D341Med (cell line): ENCODE results near the gene TMEM80.
"Not testable (repeated sequence)": the region's sequence is repeated elsewhere in the genome, so short reads cannot be mapped to it uniquely, and the experiment has no call there.

ENCODE experiments used
- DNase-seq: peaks from one replicate; pipeline ENCODE4 v3.0.0; 2012; ENCODE audit warnings: low spot score

The TMEM80 gene

DNA sequence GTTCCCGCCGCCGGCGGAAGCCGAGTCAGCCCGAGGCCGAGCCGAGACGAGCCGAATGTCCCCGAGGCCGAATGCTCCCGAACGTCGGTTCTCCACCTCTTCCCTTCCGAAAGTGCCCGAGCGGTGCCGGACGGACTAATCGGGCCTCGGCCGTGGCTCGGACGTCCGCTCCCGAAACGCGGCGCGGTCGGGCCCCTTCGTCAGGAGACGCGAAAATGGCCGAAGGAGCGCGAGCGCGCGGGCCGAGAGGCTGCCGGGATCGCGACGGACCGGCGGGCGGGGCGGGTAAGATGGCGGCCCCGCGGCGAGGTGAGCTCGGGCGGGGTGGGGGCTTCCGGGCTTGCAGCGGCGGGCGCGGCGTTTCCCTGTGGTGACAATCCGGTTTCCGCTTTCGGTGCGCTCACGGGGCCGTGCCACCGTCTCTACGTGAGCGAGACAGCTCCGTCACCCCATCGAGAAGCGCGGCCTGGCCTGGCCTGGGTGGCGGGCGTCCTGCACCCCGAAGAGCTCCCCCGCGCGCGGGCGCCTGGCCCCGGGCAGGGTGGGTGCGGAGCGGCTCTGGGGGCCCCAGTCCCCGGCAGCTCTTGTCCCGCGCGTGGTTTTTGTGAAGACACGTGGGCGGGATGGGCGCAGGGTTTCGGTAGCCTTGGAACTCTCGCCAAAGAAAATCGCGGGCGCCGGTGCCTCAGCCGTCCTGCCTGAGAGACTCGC is at the start of gene TMEM80:
Gene TMEM80 (plus strand): TSS at position 279 of the 711 bp plus-strand sequence. CDS start 12 bp downstream, at position 291.
- DNase-seq: peak; percentile 93

- peak; percentile 31 for DNase-seq
Observed at GRCh38 chr11:646214-646613, 49.4 kb upstream of the TMEM80 start.

DNA sequence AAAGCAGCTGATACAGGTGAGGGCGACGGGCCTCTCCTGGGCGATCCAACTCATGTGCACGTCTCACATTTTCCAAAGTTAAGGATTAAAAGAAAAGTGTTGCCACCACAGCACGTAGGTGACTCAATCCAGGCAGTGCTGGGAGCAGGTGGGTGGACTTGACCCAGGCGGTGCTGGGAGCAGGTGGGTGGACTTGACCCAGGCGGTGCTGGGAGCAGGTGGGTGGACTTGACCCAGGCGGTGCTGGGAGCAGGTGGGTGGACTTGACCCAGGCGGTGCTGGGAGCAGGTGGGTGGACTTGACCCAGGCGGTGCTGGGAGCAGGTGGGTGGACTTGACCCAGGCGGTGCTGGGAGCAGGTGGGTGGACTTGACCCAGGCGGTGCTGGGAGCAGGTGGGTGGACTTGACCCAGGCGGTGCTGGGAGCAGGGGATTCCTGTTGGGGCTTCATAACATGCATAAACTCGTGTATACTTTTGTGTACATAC is 47.9 kb upstream of the TMEM80 start:
- not testable (repeated sequence) for DNase-seq

GRCh38 chr11:650482-650881 is 45.1 kb upstream of the TMEM80 start:
- DNase-seq: no peak

DNA sequence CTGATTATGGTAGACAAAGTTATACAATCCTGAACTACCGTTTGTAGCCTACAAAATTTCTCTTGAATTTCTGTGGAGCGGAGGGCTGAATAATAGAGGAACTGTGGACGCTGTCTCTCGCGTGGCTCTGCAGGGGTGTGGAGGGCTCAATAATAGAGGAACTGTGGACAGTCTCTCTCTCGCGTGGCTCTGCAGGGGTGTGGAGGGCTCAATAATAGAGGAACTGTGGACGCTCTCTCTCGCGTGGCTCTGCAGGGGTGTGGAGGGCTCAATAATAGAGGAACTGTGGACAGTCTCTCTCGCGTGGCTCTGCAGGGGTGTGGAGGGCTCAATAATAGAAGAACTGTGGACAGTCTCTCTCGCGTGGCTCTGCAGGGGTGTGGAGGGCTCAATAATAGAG is 42.5 kb upstream of the TMEM80 start:
- DNase-seq: not testable (repeated sequence)

DNA sequence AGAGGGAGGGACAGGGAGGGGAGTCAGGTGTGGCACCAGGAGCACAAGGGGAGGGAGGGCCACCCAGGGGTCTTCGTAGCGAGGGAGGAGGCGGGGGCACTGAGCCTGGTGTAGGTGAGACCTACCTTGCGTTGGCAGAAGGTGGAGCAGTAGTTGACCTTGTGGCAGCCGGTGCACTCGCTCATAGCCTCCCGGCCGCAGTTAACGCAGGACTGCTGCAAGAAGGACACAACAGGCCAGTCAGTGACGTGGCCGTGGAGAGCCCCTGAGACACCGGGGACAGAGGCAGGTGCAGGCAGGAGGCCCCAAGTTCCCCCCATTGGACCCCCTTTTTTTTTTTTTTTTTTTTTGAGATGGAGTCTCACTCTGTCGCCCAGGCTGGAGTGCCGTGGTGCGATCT is 41.8 kb upstream of the TMEM80 start:
- DNase-seq: no peak

GRCh38 chr11:654444-654843 is 41.2 kb upstream of the TMEM80 start:
- DNase-seq: not testable (repeated sequence)

DNA sequence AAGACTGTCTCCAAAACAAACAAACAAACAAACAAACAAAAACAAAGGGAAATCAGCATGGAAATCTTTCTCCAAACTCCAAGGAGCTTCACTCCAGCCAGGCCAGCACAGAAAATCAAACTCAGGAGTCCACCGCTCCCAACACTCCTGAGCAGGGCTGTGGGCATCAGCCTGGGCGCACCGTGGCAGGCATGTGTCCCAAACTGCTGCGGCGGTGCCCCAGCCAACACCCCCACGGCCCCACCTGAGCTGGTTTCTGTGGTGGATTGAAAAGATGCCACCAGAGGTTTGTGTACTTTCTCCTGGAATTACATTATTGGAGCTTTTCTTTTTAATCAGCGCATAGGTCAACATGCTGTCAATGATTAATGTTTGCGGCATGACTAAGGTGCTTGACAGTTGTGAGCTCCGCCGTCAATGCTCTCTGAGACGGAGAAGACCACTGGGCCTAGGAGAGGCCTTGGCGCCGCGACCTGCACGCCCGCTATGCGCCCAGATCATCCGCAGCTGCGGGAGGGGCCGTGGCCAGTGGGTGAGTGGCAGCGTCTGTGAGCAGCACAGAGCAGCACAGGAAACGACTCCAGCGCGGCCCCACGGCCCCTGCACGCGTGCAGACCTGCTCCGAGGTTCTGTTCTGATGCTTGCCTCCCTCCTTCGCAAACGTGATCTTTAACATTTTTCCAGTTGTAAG is 40.4 kb upstream of the TMEM80 start:
- no peak for DNase-seq

- no peak for DNase-seq
Observed at GRCh38 chr11:656426-656825, 39.2 kb upstream of the TMEM80 start.

GRCh38 chr11:656866-657265 is 38.8 kb upstream of the TMEM80 start:
- DNase-seq: no peak

DNA sequence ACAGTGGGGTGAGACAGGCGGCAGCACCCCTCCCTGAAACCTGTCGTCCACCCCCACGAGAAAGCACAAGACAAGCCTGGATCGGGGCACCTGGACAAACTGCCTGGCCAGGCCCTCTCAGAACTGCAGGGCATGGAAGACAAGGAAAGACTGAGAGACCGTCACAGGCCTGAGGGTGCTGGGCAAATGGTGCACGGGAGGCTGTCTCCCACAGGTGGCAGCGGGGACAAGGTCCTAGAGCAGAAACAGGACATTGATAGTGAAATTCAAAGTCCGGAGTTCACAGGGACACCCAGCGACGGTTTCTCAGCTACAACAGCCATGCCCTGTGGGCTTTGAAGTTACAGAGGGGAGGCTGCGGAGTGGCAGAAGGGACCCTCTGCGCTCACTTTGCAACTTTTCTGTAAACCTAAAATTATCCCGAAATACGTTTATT is 37.9 kb upstream of the TMEM80 start:
- DNase-seq: no peak

DNA sequence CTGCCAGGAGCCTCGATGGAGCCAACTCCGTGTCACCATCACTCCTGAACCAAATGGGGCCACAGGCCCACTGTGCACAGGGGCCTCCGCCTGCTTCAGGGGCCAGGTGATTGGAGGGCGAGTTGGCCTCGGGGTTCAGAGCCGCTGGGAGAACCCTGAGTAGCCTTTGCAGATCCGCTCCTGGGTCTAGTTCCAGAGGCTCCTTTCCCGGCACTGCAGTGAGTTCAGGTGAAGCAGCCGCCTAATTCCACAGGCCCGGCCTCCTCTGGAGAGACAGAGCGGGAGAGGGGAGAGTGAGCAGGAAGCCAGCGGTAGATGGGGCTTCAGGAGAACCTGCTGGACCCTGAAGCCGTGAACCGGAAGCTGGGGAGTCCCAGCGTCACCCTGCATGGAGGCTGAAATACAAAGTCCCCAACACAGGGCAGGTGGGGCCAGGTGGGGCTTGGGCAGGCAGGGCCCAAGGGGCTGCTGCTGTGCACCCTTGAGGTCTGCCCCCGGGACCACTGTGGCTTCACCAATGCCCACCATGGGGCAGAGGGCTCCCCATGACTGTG is 36.0 kb upstream of the TMEM80 start:
- DNase-seq: no peak

- DNase-seq: no peak
Observed at GRCh38 chr11:660281-660680, 35.3 kb upstream of the TMEM80 start.

DNA sequence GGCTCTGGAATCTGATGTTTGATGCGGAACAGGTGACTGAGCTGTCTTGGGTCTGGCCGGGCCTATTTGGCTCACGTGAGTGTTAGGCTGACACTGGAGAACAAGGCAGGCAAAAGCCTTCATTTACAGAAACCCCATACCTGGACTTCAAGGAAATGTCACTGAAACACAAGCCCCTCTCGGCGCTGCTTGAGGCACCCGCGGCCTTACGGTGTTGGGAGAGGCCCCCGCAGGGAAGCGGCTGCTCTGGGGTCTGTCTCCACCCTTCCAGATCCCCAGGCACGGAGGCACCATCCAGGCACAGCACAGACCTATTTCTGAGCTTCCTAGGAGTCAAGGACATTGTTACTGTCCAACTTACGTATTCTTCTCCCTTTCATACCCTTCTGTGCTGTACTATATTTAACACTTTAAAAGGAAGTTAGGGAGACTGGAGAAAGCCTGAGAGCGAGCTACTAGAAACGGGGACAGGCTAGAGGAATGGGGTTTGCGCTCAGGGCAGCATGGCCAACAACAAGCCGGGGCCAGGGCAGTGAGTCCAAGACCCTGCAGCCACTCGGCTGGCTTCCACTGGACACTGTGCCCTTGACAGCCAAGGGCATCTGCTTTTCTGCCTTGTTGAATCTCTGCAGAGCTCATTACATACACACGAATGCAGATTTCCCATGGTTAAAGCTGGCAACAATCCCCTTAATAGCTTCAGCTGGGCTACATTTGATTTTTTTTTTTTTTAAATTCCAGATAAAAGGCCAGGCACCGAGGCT is 34.8 kb upstream of the TMEM80 start:
- DNase-seq: no peak

DNA sequence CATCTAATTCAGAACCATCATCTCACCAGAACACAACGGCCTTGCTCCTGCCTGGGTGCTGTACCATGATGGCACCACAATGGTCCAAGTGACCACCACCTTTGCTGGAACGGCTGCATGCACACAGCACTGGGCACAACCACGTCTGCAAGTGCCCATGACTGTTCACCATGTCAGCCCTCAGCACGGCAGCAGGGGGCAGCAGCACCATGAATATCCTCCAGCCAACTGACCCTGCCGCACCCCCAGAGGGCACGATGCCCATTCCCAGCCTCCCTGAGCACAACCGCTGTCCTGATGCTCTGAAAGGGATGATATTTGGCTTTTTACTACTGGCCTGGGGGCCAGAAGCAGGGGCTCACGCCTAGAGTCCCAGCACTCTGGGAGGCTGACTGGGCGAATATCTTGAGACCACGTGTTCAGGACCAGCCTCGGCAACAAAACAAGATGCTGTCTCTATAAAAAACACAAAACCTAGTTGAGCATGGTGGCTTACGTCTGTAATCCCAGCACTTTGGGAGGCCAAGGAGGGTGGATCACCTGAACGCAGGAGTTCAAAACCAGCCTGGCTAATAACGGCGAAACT is 32.8 kb upstream of the TMEM80 start:
- peak; percentile 82 for DNase-seq

- DNase-seq: no peak
Observed at GRCh38 chr11:665062-665703, 30.4 kb upstream of the TMEM80 start.

GRCh38 chr11:665704-666281 is 29.8 kb upstream of the TMEM80 start:
- no peak for DNase-seq

- DNase-seq: no peak
Observed at GRCh38 chr11:673866-674265, 21.8 kb upstream of the TMEM80 start.

- DNase-seq: no peak
Observed at GRCh38 chr11:674406-674805, 21.2 kb upstream of the TMEM80 start.

DNA sequence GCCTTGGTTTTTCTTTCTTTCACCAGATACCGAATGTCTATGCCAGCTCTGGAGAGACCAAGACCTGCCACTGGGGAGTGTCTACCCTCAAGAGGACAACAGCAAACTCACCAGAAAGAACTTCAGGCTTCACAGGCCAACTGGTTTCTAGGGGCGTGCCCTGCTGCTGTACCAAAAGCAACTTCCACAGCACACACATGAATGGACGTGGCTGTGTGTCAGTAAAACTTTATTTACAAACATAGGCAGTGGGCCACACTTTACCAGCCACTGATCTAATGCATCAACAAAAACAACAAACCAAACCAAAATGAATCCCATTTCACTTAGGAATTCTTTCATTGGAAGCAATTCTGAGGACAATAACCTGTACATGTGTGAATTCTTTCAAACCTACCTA is 17.3 kb upstream of the TMEM80 start:
- no peak for DNase-seq
